HepG2 (cell line): ENCODE data around the gene MAT2A. TPM values are rescaled to one million over a fixed set of nuclear protein-coding genes. Genes with fewer than 3 reads are reported as not detected.

Experiments used
- ARHGAP35 ChIP-seq: sonication (generic); formaldehyde crosslinking; IDR thresholded peaks from 2 replicates; pipeline ENCODE4 v1.9.0; 2022; ENCODE audit warnings: mild to moderate bottlenecking, inconsistent platforms, moderate library complexity, missing genetic modification reagents, borderline replicate concordance
- CAMTA2 ChIP-seq: sonication (generic); formaldehyde crosslinking; IDR thresholded peaks from 2 replicates; pipeline ENCODE4 v1.4.0; 2020; ENCODE audit warnings: mild to moderate bottlenecking, missing genetic modification reagents, borderline replicate concordance
- HMG20A ChIP-seq: IDR thresholded peaks from 2 replicates; pipeline ENCODE4 v1.6.1; 2016; ENCODE audit warnings: borderline replicate concordance
- HNRNPLL ChIP-seq: fragments of 200-400 bp; formaldehyde crosslinking; IDR thresholded peaks from 2 replicates; pipeline ENCODE4 v1.6.1; 2017; ENCODE audit warnings: mild to moderate bottlenecking, low read depth, low read length; ENCODE audit not compliant: poor library complexity, severe bottlenecking
- MLLT10 ChIP-seq: sonication (generic); formaldehyde crosslinking; IDR thresholded peaks from 2 replicates; pipeline ENCODE4 v1.4.0; 2020; ENCODE audit warnings: missing genetic modification reagents
- NR2F6 ChIP-seq, 2 experiments: IDR thresholded peaks; 2 replicates each; pipeline ENCODE4 v1.6.1; 2016; ENCODE audit warnings: antibody characterized with exemption in 1 of 2, mild to moderate bottlenecking in 1 of 2
- PLRG1 ChIP-seq: fragments of 450-650 bp; conservative IDR thresholded peaks from 2 replicates; pipeline ENCODE4 v1.6.1; 2016
- POLR2AphosphoS5 ChIP-seq: IDR thresholded peaks from 2 replicates; pipeline ENCODE4 v1.6.1; 2012; ENCODE audit warnings: low read depth, low read length
- PRMT3 ChIP-seq: sonication (generic); formaldehyde crosslinking; IDR thresholded peaks from 2 replicates; pipeline ENCODE4 v1.8.1; 2022; ENCODE audit warnings: low read depth, mild to moderate bottlenecking, moderate library complexity, missing genetic modification reagents, borderline replicate concordance
- PRPF4 ChIP-seq: fragments of 200-400 bp; formaldehyde crosslinking; IDR thresholded peaks from 2 replicates; pipeline ENCODE4 v1.6.1; 2016; ENCODE audit warnings: low read length, low read depth; ENCODE audit not compliant: poor library complexity, severe bottlenecking
- RBM22 ChIP-seq: fragments of 200-400 bp; formaldehyde crosslinking; optimal IDR thresholded peaks from 2 replicates; pipeline ENCODE3; 2017; ENCODE audit warnings: mild to moderate bottlenecking, low read length, moderate library complexity
- RERE ChIP-seq: IDR thresholded peaks from 2 replicates; pipeline ENCODE4 v1.6.1; 2016; ENCODE audit warnings: low read depth, missing genetic modification reagents, missing compliant biosample characterization
- SOX13 ChIP-seq, 3 experiments: fragments of 450-650 bp in 1 of 3; sonication (generic) in 1 of 3; formaldehyde crosslinking in 1 of 3; IDR thresholded peaks in 2 of 3; conservative IDR thresholded peaks in 1 of 3; 2 replicates each; pipeline versions ENCODE4 v1.5.0 to v1.6.1; 2016 to 2020; ENCODE audit warnings: antibody characterized with exemption in 1 of 3, mild to moderate bottlenecking in 1 of 3, missing compliant biosample characterization in 1 of 3, missing genetic modification reagents in 1 of 3, moderate library complexity in 1 of 3
- ZNF367 ChIP-seq: sonication (generic); formaldehyde crosslinking; IDR thresholded peaks from 2 replicates; pipeline ENCODE4 v1.4.0; 2020; ENCODE audit warnings: missing genetic modification reagents, borderline replicate concordance
- ZNF432 ChIP-seq: sonication (generic); formaldehyde crosslinking; IDR thresholded peaks from 2 replicates; pipeline ENCODE4 v1.5.0; 2020; ENCODE audit warnings: missing genetic modification reagents, mild to moderate bottlenecking, borderline replicate concordance
- ZNF503 ChIP-seq: sonication (generic); formaldehyde crosslinking; IDR thresholded peaks from 2 replicates; pipeline ENCODE4 v1.4.0; 2020; ENCODE audit warnings: missing genetic modification reagents
- ZNF83 ChIP-seq: sonication (generic); formaldehyde crosslinking; IDR thresholded peaks from 2 replicates; pipeline ENCODE4 v1.4.0; 2020; ENCODE audit warnings: missing genetic modification reagents, mild to moderate bottlenecking, borderline replicate concordance
- ZNF878 ChIP-seq: sonication (generic); formaldehyde crosslinking; IDR thresholded peaks from 2 replicates; pipeline ENCODE4 v1.8.1; 2023; ENCODE audit warnings: mild to moderate bottlenecking, missing genetic modification reagents, moderate library complexity
- polyA plus RNA-seq, 8 experiments: library from polyadenylated mRNA; depleted of rRNA in 3 of 8; stranded (reverse) in 7 of 8; unstranded in 1 of 8; fragments of >200 nt; fragmentation: Illumina TruSeq in 4 of 8; extraction: Trizol in 4 of 8; gene quantifications; 2 replicates each; pipeline versions ENCODE4 v1.2.1 to v1.2.3, GENCODE V29; 2011 to 2016; ENCODE audit warnings: low read depth in 4 of 8, missing spikeins in 1 of 8, mixed read lengths in 1 of 8; ENCODE audit not compliant: insufficient read depth in 1 of 8
- total RNA-seq, 5 experiments: library from RNA; depleted of rRNA; stranded (reverse); fragments of >200 nt; fragmentation: Illumina TruSeq; extraction: Trizol; gene quantifications; 2 replicates each; pipeline ENCODE4 v1.2.3, GENCODE V29; 2016; ENCODE audit warnings: low read depth in 1 of 5

MAT2A gene
- total and polyA plus RNA-seq, 2 of the 13 experiments (the other 11 are each of a cell fraction or from before 2014, with no cell fraction given): 155 to 331 TPM

- TF ChIP-seq ZNF503 (peak; percentile 83), ARHGAP35 (CRISPR knock-in tag) (peak; percentile 59; the same call in 1 of the 2 replicates), RBM22 (no peak), CAMTA2 (peak; percentile 97), HMG20A (CRISPR knock-in tag) (peak; percentile 57; the same call in 1 of the 2 replicates), HNRNPLL (peak; percentile 84), ZNF432 (CRISPR knock-in tag) (no peak), PRMT3 (peak; percentile 88; the same call in 1 of the 2 replicates), POLR2AphosphoS5 (peak; percentile 78), MLLT10 (CRISPR knock-in tag) (no peak), PLRG1 (no peak), ZNF83 (CRISPR knock-in tag) (peak; percentile 85; the same call in 1 of the 2 replicates), NR2F6 (IDR thresholded peaks at IDR 0.05) (no peak), NR2F6 (CRISPR knock-in tag; IDR thresholded peaks at IDR 0.05) (no peak), RERE (CRISPR knock-in tag) (0 out of 2 replicates have a peak, but pooled peaks have one; percentile 25), ZNF367 (CRISPR knock-in tag) (peak; percentile 40; the same call in 1 of the 2 replicates), SOX13 (IDR thresholded peaks at IDR 0.05) (peak; percentile 18; the same call in 1 of the 2 replicates), SOX13 (CRISPR knock-in tag; conservative IDR thresholded peaks at IDR 0.05 in 1 of 2, IDR thresholded peaks at IDR 0.05 in 1 of 2) (peak; percentile 45 to 74; a peak in 2 of 4 replicates), PRPF4 (no peak), ZNF878 (CRISPR knock-in tag) (no peak)
Measured at GRCh38 chr2:85584354-85584856, 45.4 kb downstream of the MAT2A start, which contains the start of gene VAMP5 (continued).
